Measurements from ENCODE around the gene HINT1.

DNA sequence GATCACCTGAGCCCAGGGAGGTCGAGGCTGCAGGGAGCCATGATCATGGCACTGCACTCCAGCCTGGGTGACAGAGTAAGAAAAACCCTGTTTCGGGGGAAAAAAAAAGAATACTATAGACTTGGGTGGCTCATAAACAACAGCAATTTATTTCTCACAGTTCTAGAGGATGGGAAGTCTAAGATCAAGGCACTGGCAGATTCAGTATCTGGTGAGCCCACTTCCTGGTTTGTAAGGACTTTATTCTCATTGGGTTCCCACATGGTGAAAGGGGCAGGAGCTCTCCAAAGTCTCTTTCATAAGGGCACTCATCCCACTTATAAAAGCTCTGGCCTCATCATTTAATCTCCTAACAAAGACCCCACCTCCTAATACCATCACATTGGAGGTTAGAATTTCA lies 8.7 kb downstream of the HINT1 start:
- TF ChIP-seq SP1 (IDR thresholded peaks at IDR 0.05) = no peak
- no peak for TF ChIP-seq SUZ12 (IDR thresholded peaks at IDR 0.05)
- TF ChIP-seq ZNF384 (IDR thresholded peaks at IDR 0.05) = no peak
- TF ChIP-seq, protein P1, sequence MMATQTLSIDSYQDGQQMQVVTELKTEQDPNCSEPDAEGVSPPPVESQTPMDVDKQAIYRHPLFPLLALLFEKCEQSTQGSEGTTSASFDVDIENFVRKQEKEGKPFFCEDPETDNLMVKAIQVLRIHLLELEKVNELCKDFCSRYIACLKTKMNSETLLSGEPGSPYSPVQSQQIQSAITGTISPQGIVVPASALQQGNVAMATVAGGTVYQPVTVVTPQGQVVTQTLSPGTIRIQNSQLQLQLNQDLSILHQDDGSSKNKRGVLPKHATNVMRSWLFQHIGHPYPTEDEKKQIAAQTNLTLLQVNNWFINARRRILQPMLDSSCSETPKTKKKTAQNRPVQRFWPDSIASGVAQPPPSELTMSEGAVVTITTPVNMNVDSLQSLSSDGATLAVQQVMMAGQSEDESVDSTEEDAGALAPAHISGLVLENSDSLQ (IDR thresholded peaks at IDR 0.05) = no peak
- TF ChIP-seq ARNT (IDR thresholded peaks at IDR 0.05) = no peak
- TF ChIP-seq FOXA1 (IDR thresholded peaks at IDR 0.05) = no peak
- TF ChIP-seq BHLHE40 (IDR thresholded peaks at IDR 0.05; ENCODE audit: borderline replicate concordance) = no peak
- TF ChIP-seq FOXK2 (IDR thresholded peaks at IDR 0.05) = no peak
- TF ChIP-seq FOXM1 (IDR thresholded peaks at IDR 0.05; ENCODE audit: borderline replicate concordance) = no peak

All from HEK293T (cell line).